ENCODE results near the gene KRCC1. TPM values are rescaled to one million over a fixed set of nuclear protein-coding genes. Genes with fewer than 3 reads are reported as not detected.
"Not testable (repeated sequence)": the region's sequence is repeated elsewhere in the genome, so short reads cannot be mapped to it uniquely, and the experiment has no call there.

The KRCC1 gene
- total RNA-seq, 2 experiments from 2014 or later, result 3.0 to 3.2 TPM

DNA sequence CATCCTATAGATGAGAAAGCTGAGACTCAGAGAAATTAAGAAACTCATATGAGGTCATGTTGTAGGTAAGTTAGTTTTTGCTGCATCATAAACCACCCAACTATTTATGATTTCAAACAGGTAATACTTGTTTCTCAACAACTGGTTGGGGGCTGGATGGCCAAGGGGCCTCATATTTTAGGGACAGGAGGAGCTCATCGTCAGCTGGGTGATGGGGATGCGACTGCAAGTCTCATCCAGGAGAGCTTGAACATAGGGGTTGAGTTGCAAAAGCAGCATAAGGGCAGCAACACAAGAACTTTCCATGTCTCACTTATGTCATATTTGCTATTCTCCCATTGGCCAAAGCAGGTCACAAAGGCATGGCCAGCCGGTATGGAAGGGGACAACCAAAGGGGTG is 35.6 kb downstream of the KRCC1 start:
- H3K9me3 ChIP-seq (ENCODE audit: control insufficient read depth in 1 of 2, insufficient read depth in 1 of 2, low read length in 2 of 2), result peaks cover 0 to 7% of the 10 kb centered on the region in 2 experiments
- H3K4me1 Mint-ChIP-seq (ENCODE audit: low read depth), result peaks cover 20% of the 10 kb centered on the region
- ATAC-seq (ENCODE audit: poor library complexity) (no peak), DNase-seq (no peak)
- H3K27ac ChIP-seq (ENCODE audit: low read depth in 1 of 2, low read length in 2 of 2), result no peak overlapping the region
- peaks cover 8% of the 10 kb centered on the region for H3K36me3 Mint-ChIP-seq (ENCODE audit: low read depth)
- H3K36me3 ChIP-seq (ENCODE audit: insufficient read depth, low read length), result no peaks in the 10 kb centered on the region
- POLR2A ChIA-PET, result no interaction called here
- no peak overlapping the region for H3K4me3 ChIP-seq (ENCODE audit: low read length)
- H3K27me3 ChIP-seq (ENCODE audit: control insufficient read depth in 1 of 2, insufficient read depth in 2 of 2, low read length in 2 of 2), result no peaks in the 10 kb centered on the region
- intact Hi-C loops (cut with DNase I, micrococcal nuclease), result loop anchor here in 1 of 2 experiments (5.0 kb wide), 1 partner anchor 607 kb away; the partner anchor contains the start of gene EIF2AK3
- H3K4me3 Mint-ChIP-seq, result no peak overlapping the region
- TF ChIP-seq, protein P1, sequence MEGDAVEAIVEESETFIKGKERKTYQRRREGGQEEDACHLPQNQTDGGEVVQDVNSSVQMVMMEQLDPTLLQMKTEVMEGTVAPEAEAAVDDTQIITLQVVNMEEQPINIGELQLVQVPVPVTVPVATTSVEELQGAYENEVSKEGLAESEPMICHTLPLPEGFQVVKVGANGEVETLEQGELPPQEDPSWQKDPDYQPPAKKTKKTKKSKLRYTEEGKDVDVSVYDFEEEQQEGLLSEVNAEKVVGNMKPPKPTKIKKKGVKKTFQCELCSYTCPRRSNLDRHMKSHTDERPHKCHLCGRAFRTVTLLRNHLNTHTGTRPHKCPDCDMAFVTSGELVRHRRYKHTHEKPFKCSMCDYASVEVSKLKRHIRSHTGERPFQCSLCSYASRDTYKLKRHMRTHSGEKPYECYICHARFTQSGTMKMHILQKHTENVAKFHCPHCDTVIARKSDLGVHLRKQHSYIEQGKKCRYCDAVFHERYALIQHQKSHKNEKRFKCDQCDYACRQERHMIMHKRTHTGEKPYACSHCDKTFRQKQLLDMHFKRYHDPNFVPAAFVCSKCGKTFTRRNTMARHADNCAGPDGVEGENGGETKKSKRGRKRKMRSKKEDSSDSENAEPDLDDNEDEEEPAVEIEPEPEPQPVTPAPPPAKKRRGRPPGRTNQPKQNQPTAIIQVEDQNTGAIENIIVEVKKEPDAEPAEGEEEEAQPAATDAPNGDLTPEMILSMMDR (IDR thresholded peaks at IDR 0.05), result no peak
- CTCF ChIA-PET, result no interaction called here
- H3K27ac Mint-ChIP-seq, result no peak overlapping the region
- peaks cover 18% of the 10 kb centered on the region for H3K4me1 ChIP-seq (ENCODE audit: insufficient read depth, low read length)
- H3K9me3 Mint-ChIP-seq, result no peaks in the 10 kb centered on the region
- H3K27me3 Mint-ChIP-seq, result no peaks in the 10 kb centered on the region

DNA sequence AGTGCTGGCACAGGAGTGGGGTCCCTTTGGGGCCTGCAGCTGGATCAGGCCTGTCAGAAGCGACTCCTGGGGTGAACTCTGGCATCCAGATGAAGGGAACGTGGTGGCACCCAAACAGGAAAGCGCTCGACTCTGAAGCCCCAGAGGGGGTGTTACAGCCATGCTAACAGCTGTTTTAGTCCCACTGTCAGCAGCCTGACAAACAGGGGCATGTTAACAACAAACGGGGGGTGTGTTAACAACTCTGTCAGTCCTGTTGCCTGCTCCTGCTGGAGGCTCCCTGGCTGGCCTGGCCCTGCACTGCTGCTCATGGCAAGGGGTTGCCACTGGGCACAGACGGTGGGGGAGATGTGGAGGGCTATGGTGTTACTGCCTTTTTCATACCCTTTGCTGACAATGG is 36.7 kb downstream of the KRCC1 start:
- intact Hi-C loops (cut with DNase I, micrococcal nuclease), result loop anchor here in 1 of 2 experiments (5.0 kb wide), 1 partner anchor 608 kb away; the partner anchor contains the start of gene EIF2AK3
- TF ChIP-seq, protein P1 (IDR thresholded peaks at IDR 0.05), result no peak
- Histone ChIP-seq H3K9me3 (ENCODE audit: control insufficient read depth in 1 of 2, insufficient read depth in 1 of 2, low read length in 2 of 2) (peaks cover 0 to 7% of the 10 kb centered on the region in 2 experiments), H3K27ac (ENCODE audit: low read depth in 1 of 2, low read length in 2 of 2) (no peak overlapping the region), H3K4me1 (ENCODE audit: insufficient read depth, low read length) (peaks cover 18% of the 10 kb centered on the region), H3K36me3 (ENCODE audit: insufficient read depth, low read length) (no peaks in the 10 kb centered on the region), H3K4me3 (ENCODE audit: low read length) (no peak overlapping the region), H3K27me3 (ENCODE audit: control insufficient read depth in 1 of 2, insufficient read depth in 2 of 2, low read length in 2 of 2) (no peaks in the 10 kb centered on the region)
- peaks cover 8% of the 10 kb centered on the region for H3K36me3 Mint-ChIP-seq (ENCODE audit: low read depth)
- ATAC-seq (ENCODE audit: poor library complexity) (no peak), DNase-seq (no peak)
- H3K4me1 Mint-ChIP-seq (ENCODE audit: low read depth), result peaks cover 26% of the 10 kb centered on the region
- H3K27ac Mint-ChIP-seq, result no peak overlapping the region
- no peak overlapping the region for H3K4me3 Mint-ChIP-seq
- no peaks in the 10 kb centered on the region for H3K27me3 Mint-ChIP-seq
- CTCF ChIA-PET, result interaction anchor here (2.6 kb wide), 1 partner anchor 17 kb away, joined by 7 read pairs; no protein-coding TSS in a partner anchor
- POLR2A ChIA-PET, result no interaction called here
- no peaks in the 10 kb centered on the region for H3K9me3 Mint-ChIP-seq

DNA sequence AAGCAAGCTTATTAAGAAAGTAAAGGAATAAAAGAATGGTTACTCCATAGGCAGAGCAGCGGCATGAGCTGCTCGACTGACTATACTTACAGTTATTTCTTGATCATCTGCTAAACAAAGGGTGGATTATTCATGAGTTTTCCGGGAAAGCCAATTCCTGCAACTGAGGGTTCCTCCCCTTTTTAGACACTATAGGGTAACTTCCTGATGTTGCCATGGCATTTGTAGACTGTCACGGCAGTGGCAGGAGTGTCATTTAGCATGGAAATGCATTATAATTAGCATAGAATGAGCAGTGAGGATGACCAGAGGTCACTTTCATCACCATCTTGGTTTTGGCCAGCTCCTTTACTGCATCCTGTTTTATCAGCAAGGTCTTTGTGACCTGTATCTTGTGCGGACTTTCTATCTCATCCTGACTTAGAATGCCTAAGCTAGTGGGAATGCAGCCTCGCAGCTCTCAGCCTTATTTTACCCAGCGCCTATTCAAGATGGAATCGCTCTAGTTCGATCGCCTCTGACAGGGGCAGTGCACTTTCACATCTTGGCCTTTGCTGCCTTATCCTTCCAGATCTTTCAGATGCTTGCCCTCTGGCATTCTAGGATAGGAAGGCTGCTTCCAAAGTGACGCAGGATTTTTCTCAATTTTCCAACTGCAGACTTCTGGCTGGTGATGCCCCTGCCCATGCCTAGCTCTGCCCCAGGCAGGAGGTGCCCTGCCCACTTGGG is 37.3 kb downstream of the KRCC1 start:
- peak overlapping the region; percentile 95 for H3K4me3 Mint-ChIP-seq
- H3K27me3 ChIP-seq (ENCODE audit: control insufficient read depth in 1 of 2, insufficient read depth in 2 of 2, low read length in 2 of 2); POLR2A ChIA-PET; H3K4me3 ChIP-seq (ENCODE audit: low read length); H3K36me3 Mint-ChIP-seq (ENCODE audit: low read depth); H3K36me3 ChIP-seq (ENCODE audit: insufficient read depth, low read length); H3K9me3 ChIP-seq (ENCODE audit: control insufficient read depth in 1 of 2, insufficient read depth in 1 of 2, low read length in 2 of 2); H3K9me3 Mint-ChIP-seq; ATAC-seq (ENCODE audit: poor library complexity); DNase-seq; H3K27ac ChIP-seq (ENCODE audit: low read depth in 1 of 2, low read length in 2 of 2); H3K27me3 Mint-ChIP-seq: not testable (repeated sequence)
- peak overlapping the region; percentile 98 for H3K27ac Mint-ChIP-seq
- H3K4me1 Mint-ChIP-seq (ENCODE audit: low read depth), result peaks cover 26% of the 10 kb centered on the region
- intact Hi-C loops (cut with DNase I, micrococcal nuclease), result loop anchor here in 1 of 2 experiments (5.0 kb wide), 1 partner anchor 609 kb away; the partner anchor contains the start of gene EIF2AK3
- CTCF ChIA-PET, result interaction anchor here (2.6 kb wide), 1 partner anchor 17 kb away, joined by 7 read pairs; no protein-coding TSS in a partner anchor
- peaks cover 18% of the 10 kb centered on the region for H3K4me1 ChIP-seq (ENCODE audit: insufficient read depth, low read length)

DNA sequence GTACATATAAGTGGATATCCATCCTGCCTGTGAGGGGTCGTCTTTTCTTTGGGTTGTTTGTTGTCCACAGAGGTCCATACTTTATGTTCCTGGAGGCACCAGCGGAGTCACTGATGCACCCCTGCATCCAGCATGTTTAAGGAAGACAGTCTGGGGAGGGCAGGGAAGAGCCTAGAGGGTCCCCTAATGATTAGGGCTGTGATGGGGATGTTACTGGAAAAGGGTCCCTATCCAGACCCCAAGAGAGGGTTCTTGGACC is 37.9 kb downstream of the KRCC1 start:
- intact Hi-C loops (cut with DNase I, micrococcal nuclease), result loop anchor here (2.0 to 5.0 kb wide), 2 partner anchors 37 to 610 kb away; partner anchors contain the start of genes EIF2AK3 (in 1 of the 2) and KRCC1 (in 1 of the 2)
- H3K27me3 Mint-ChIP-seq; H3K4me3 ChIP-seq (ENCODE audit: low read length); H3K27ac ChIP-seq (ENCODE audit: low read depth in 1 of 2, low read length in 2 of 2); H3K9me3 ChIP-seq (ENCODE audit: control insufficient read depth in 1 of 2, insufficient read depth in 1 of 2, low read length in 2 of 2); H3K9me3 Mint-ChIP-seq; H3K36me3 Mint-ChIP-seq (ENCODE audit: low read depth); H3K27me3 ChIP-seq (ENCODE audit: control insufficient read depth in 1 of 2, insufficient read depth in 2 of 2, low read length in 2 of 2); DNase-seq; H3K36me3 ChIP-seq (ENCODE audit: insufficient read depth, low read length); ATAC-seq (ENCODE audit: poor library complexity): not testable (repeated sequence)
- ChIA-PET POLR2A (interaction anchor here (1.1 to 1.6 kb wide), 3 partner anchors 10 to 37 kb away, joined by 3 to 6 read pairs (median 4); no protein-coding TSS in a partner anchor), CTCF (interaction anchor here (2.6 kb wide), 1 partner anchor 16 kb away, joined by 7 read pairs; no protein-coding TSS in a partner anchor)
- H3K4me3 Mint-ChIP-seq, result peak overlapping the region; percentile 95
- H3K4me1 Mint-ChIP-seq (ENCODE audit: low read depth), result peaks cover 26% of the 10 kb centered on the region
- peak overlapping the region; percentile 98 for H3K27ac Mint-ChIP-seq
- H3K4me1 ChIP-seq (ENCODE audit: insufficient read depth, low read length), result peaks cover 18% of the 10 kb centered on the region

Measured in CD4-positive, alpha-beta T cell (primary cell).